Middle frontal gyrus (tissue), 1 donor: ENCODE measurements around the gene DNAJC16.
A peak's percentile ranks its signal among the peaks of the same experiment; 100 is the strongest.

Source experiments
- DNase-seq: peaks from one replicate; pipeline ENCODE4 v3.0.0-alpha.2; 2015; ENCODE audit warnings: low spot score; ENCODE audit errors: extremely low spot score

DNAJC16 gene

DNA sequence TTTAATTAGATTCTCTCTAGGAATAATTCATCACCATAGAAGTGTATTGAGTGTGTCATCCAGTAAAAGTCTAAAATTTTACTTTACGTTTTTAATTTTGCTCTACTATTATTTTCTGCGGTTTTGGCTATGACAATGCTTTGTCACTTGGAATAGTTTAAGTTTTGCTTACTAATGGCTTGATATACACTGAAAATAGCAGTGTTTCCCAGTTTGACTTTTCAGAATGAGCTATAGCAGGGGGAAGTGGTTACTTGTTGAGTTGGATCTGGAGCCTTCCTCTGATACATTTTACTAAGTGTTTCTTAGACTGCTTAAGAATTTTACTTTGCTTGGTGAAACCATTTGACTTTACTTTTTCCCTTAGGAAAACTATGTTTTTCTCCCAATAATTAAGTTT, 5.0 kb downstream of the DNAJC16 start:
- no peak for DNase-seq

GRCh38 chr1:15538771-15539170, 12.1 kb downstream of the DNAJC16 start:
- DNase-seq, result no peak

DNA sequence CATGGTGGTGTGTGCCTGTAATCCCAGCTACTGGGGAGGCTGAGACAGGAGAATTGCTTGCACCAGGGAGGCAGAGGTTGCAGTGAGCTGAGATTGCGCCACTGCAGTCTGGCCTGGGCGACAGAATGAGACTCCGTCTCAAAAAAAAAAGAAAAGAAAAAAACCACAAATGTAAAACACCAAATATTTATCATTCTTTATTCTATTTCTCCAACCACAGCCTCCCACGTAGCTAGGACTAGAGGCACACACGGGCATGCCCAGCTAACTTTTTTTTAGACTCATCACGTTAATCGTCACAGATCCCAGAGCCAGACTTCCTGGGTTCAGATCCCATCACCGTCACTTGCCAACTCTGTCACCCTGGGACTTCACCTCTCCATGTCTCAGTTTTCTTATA, 13.5 kb downstream of the DNAJC16 start:
- DNase-seq, result no peak

DNA sequence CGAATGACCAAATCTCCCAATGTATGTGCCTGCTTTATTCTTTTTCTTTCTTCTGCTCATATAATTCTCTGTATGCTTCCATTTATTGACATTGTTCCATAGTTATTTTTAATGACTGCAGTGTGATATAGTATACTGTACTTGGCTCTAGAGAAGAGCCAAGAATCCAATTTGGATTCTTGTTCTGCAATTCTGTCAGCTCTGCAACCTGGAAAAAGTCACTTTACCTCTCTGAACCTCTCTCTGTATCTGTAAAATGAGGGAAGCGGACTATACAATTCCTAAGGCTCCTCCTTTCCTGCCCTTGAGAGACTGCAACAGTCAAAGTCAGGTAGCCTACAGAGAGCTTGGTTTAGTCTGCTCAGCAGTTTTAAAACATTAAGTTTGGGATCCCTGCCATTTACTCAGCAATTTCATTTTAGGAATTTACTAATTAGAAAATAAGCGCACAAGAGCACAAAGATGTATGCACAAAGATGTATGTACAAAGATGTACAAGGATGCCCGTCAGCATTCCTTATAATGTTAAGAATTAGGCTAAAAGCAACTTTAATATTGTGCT, 14.7 kb downstream of the DNAJC16 start:
- no peak for DNase-seq

DNA sequence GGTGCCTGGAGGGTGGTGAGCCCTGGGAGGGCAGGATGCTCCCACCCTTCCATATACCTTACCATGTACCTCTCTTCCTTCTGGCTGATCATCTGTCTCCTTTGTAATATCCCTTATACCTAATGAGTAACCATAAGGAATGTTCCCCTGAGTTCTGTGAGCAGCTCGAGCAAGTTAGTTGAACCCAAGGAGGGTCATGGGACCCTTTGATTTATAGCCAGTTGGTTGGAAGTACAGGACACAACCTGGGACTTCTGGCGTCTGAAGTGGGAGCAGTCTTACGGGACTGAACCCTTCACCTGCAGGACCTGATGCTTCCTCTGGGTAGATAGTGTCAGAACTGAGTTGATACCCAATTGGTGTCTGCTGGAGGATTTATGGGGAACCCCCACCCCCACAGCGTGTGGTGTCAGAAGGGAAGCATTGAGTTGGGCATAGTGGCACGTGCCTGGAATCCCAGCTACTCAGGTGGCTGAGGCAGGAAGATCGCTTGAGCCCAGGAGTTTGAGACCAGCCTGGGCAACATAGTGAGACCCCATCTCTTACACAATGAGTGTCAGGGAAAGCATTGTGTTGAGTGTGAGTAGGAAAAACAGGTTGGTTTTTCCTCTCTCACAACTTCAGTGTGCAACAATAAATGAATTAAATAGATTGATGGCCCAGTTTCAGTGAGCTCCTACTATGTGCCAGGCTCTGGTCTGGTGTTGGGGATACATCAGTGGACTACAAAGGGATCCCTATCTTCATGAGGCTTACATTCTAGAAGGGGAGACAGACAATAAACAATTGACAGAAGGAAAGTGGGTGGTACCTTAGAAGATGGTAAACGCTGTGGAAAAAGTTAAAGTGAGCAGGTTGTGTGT, 16.0 kb downstream of the DNAJC16 start:
- DNase-seq, result no peak

DNA sequence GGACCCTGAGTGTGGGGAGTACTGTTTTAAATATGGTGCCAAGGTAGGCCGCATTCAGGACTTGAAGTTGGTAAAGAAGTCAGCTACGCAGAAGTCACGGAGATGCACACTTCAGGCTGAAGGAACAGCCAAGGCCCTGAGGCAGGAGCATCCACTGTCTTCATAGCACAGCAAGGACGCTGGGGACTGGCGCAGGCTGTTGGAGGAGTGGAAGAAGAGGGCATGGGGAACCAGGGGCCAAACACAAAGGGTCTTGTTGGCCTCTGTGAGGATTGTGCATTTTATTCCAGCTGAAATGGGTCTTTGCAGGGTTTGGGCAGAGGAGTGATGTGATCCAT, 16.6 kb downstream of the DNAJC16 start:
- DNase-seq, result no peak

DNA sequence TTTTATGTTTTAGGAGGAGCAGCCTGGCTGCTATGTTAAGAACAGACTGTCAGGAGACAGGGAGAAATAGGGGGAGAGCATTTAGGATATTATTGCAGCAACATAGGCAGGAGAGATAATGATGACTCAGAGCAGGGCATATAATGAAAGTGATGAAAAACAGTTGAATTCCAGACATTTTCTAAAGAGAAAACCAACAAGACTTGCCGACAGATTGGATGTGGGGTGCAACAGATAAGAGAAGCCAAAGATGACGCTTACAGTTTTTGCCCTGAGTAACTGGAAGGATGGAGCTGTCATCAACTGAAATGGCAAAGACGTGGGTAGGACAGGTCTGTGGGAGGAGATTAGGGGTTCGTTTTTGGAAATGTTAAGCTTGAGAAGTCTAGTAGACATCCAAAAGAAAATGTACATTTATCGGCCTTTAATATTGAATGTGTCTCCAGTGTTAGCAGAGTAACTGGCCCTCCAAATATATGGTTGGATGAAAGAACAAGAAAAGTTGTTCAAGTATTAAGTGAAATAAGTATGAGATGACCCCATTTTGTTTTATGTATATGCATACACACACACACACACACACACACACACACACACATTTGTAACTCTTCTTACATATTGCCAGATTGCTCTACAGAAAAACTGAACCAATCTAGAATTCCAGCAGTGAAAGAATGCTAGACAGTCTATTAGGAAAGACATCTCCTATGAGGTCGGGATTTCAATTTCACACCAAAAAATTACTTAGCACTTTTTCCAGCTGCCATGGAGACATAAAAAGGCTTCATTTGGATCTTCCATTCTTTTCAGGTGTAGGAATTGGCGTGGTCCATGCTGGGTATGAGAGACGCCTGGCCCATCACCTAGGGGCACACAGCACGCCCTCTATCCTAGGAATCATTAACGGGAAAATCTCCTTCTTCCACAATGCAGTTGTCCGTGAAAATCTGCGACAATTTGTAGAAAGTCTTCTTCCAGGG, 17.2 kb downstream of the DNAJC16 start:
- DNase-seq, result no peak

DNA sequence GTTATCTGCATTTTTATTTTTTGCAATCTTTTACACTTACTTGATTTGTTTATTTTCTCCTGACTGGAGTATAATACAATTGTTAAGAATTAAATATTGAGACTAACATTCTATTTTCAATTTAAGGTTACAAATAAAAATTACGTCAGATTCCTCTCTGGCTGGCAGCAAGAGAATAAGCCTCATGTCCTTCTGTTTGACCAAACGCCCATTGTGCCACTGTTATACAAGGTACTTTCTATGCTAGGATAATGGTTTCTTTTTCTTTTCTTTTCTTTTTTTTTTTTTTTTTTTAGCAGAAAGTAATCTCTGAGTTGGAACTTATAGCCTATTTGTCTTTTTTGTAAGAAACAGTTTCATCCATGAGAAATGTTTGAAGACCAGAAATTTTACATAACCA, 20.0 kb downstream of the DNAJC16 start:
- no peak for DNase-seq

DNA sequence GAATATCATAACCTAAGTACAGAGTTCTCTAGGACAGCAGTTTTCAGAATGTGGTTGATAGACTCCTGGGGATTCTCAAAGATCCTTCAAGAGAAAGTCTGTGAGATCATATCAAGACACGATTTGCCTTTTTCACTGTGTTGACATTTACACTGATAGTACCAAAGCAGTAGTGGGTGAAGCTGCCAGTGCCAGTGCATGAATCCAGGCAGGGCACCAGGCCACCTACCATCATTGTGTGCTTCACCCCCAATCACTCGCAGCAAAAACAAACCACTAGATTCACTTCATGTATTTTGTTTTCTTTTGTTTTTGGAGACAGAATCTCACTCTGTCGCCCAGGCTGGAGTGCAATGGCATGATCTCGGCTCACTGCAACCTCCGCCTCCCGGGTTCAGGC, 23.9 kb downstream of the DNAJC16 start:
- no peak for DNase-seq

DNA sequence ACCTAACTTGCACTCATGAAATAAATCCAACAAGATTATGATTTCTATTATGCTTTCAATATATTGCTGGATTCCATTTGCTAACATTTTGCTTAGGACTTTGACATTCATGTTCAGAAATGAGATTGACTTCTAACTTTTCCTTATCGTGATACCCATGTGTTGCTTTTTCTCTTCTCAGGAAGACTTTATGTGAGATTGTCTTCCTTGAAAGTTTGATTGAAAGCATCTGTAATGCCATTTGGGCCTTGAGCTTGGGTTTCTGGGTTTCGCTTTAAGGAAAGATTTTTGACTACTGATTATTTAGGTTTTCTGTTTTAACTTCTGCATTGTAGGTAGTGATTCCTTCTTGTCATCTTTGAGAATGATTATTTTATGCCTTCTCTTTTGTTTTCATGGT, 30.4 kb downstream of the DNAJC16 start:
- no peak for DNase-seq

- no peak for DNase-seq
These were observed 30.9 kb downstream of the DNAJC16 start for GRCh38 chr1:15557594-15557993.

DNA sequence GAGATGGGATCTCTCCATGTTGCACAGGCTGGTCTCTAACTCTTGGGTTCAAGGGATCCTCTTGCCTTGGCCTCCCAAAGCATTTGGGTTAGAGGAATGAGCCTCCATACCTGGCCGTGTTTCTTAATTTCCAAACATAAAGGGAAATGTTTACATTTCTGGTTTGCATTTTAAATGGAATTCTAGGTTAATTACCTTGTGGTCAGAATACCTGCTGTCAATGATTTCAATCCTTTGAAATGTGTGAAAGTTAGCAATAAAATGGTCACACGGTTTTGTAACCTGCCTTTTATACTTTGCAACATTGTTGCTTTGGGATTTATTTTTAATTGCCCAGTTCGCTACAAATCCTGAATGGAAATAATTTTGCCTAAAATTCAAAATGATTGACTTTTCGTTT, 31.9 kb downstream of the DNAJC16 start:
- no peak for DNase-seq

DNA sequence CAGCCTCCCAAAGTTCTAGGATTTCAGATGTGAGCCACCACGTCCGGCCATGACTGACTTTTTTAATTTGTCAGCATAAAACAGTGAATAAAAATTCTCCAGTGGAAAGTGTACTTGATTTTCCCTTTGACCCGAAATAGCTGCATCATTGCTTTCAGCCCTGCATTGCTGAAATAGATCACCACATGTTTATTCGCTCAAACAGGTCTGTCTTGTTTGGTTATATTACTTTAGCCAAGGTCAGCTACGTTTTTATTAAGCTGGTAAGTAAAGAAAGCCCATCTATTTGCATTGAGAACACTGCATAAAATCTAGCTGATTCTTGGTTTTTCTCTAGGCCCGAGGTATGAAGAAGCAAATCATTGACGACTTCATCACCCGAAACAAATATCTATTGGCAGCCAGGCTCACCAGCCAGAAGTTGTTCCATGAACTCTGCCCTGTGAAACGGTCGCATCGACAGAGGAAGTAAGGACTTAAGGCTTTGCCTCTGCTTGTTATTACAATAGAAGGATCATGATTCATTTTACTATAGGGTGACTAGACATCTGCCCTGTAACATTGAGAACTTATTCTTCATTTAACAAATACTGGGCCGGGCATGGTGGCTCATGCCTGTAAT, 32.7 kb downstream of the DNAJC16 start:
- no peak for DNase-seq

DNA sequence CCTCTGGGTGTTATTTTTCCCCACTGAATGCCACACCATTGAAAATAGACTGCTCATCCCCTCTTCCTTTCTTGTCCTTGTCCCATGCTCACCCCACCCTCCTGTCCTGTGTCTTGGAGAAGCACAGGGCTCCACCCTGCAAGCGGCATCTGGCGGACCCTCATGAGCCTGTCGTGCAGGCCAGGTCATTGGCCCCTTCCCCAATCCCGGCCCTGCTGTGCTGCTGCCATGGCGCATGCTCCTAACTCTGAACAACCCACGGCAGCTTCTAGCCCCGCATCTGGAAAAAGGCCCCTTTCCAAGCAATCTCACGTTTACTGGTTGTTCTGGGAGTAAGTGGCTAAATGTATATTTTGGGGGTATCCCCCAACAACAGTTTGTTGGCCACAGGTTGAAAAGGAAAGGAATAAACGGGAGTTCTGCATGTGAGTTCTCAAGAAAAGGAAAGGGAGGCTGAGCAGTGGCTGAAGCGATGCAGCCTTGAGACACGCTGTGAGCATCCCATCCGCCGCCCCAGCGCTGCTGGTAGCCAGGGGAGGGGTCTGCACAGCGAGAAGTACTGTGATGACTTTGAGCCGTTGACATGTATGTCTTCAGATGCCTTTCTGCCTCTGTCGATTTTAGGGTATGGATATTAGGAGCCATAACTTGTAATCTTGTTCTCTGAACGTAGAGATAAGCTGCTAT, 41.9 kb downstream of the DNAJC16 start:
- no peak for DNase-seq

DNA sequence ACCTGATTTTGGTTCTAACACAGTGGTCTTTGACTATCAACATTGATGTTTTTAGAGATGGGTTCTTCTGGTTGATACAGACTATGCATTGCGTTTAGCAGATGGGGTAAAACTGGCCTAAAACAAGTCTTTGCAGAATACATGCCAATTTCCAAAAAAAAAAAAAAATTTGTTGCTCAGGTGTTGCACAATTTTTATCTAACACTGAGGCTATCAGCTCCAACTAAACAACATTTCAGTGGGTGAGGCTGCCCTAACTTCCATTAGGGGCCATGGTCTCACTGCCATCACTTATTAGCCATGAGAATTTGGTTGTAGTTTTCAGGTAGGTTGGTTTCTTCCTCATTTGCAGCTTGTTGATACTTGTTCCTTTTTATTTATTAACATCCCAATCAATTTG, 44.2 kb downstream of the DNAJC16 start:
- no peak for DNase-seq

- DNase-seq, result no peak
These were observed 44.6 kb downstream of the DNAJC16 start for GRCh38 chr1:15571266-15571665.

DNA sequence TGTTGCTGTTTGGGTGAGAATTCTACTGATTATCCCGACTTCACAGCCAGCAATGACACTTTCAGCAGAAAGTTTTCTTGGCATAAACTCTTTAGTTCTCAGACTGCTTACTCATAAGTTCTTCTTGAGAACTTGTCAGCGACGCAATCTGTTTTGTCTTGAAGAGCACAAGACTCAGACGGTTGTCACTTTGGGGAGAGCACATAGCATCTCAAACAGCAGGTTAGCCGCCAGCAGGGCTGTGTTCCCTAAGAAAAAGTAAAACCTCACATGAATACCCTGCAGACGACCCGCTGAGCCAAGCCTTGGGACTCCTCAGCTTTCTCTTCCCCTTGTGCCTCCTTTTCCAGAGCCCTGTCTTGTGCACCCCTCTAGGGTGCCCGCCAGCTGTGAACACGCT, 46.8 kb downstream of the DNAJC16 start:
- peak; percentile 18 for DNase-seq

DNA sequence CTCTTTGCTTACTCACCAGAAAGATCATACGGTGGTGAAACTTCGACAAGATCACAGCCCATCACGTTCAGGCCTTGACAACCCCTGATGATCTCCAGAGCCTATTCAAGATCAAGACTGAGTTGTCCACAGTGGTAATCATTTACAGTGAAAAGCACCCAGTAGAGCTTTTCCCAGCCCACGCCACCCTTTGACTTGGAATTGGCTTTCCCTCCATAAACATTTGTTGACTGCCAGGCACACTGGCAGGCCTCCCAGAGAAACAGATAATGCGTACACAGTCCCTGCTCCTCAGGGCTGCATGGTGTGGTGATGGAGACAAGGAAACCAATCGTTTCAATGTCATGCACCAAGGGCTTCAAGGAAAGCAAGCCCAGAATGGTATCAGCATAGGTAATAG, 48.1 kb downstream of the DNAJC16 start:
- DNase-seq, result no peak

GRCh38 chr1:15575549-15576150, 49.0 kb downstream of the DNAJC16 start:
- DNase-seq, result no peak

- no peak for DNase-seq
These were observed 51.0 kb downstream of the DNAJC16 start for GRCh38 chr1:15577691-15578090.
